SK-N-SH (cell line): ENCODE results near the gene SMPDL3A.

ENCODE experiments used
- CHD2 ChIP-seq: fragments of 150-350 bp; IDR thresholded peaks from 2 replicates; pipeline ENCODE4 v1.6.1; 2018; ENCODE audit warnings: low read length; ENCODE audit not compliant: partially characterized antibody
- EP300 ChIP-seq, 2 experiments: IDR thresholded peaks; 2 replicates each; pipeline versions ENCODE4 v1.4.0 to v1.6.1; 2012; ENCODE audit warnings: borderline replicate concordance in 1 of 2, low read depth in 1 of 2, low read length in 1 of 2
- POLR2AphosphoS5 ChIP-seq: IDR thresholded peaks from 2 replicates; pipeline ENCODE4 v1.6.1; 2012; ENCODE audit warnings: low read depth, low read length
- RAD21 ChIP-seq: IDR thresholded peaks from 2 replicates; pipeline ENCODE4 v1.6.1; 2012; ENCODE audit warnings: mild to moderate bottlenecking, low read length
- SIN3A ChIP-seq: IDR thresholded peaks from 2 replicates; pipeline ENCODE4 v1.6.1; 2012; ENCODE audit warnings: low read depth, mild to moderate bottlenecking, low read length, moderate library complexity, borderline replicate concordance
- SMC3 ChIP-seq: IDR thresholded peaks from 2 replicates; pipeline ENCODE4 v1.6.1; 2012; ENCODE audit warnings: low read depth, low read length, improper control_type of control experiment
- TAF1 ChIP-seq: IDR thresholded peaks from 2 replicates; pipeline ENCODE4 v1.6.1; 2012; ENCODE audit warnings: low read depth, mild to moderate bottlenecking, low read length, moderate library complexity, borderline replicate concordance
- YY1 ChIP-seq: IDR thresholded peaks from 2 replicates; pipeline ENCODE4 v1.4.0; 2012; ENCODE audit warnings: low read depth, mild to moderate bottlenecking
- TF ChIP-seq, protein P1 (sequence below): fragments of 200-600 bp; sonication (generic); IDR thresholded peaks from 2 replicates; pipeline ENCODE4 v1.6.1; 2017; ENCODE audit warnings: antibody characterized with exemption, mild to moderate bottlenecking, moderate library complexity
- TF ChIP-seq, protein P2 (sequence below): IDR thresholded peaks from 2 replicates; pipeline ENCODE4; 2012
- TF ChIP-seq, protein P3 (sequence below): IDR thresholded peaks from 2 replicates; pipeline ENCODE4 v1.4.0; 2012; ENCODE audit warnings: low read depth, borderline replicate concordance
- TF ChIP-seq, protein P4 (sequence below): IDR thresholded peaks from 2 replicates; pipeline ENCODE4 v1.6.1; 2012; ENCODE audit warnings: mild to moderate bottlenecking, low read depth, low read length, moderate library complexity
- TF ChIP-seq, protein P5 (sequence below): IDR thresholded peaks from 2 replicates; pipeline ENCODE4 v1.4.0; 2012; ENCODE audit warnings: low read depth
- TF ChIP-seq, protein P6 (sequence below): IDR thresholded peaks from 2 replicates; pipeline ENCODE4 v1.4.0; 2012; ENCODE audit warnings: low read depth, borderline replicate concordance

DNA sequence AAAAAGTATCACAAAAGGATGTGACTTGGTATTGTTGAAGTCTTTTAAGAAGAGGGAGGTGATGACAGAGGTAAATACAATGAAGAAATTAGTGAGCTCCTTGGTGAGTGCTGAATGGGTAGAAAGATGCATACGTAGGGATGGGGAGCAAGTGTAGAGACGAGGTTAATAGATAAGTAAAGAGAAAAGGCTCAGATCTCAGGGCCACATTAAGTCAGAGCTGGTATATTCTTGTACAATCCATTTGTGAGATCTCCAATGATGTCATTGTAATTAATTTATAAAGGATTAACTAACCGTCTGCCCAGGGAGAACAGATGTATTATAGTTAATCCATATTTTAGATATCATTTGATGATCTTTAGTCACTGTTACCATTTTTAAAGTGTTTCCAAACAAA is 43.4 kb downstream of the SMPDL3A start:
- TF ChIP-seq, protein P1, sequence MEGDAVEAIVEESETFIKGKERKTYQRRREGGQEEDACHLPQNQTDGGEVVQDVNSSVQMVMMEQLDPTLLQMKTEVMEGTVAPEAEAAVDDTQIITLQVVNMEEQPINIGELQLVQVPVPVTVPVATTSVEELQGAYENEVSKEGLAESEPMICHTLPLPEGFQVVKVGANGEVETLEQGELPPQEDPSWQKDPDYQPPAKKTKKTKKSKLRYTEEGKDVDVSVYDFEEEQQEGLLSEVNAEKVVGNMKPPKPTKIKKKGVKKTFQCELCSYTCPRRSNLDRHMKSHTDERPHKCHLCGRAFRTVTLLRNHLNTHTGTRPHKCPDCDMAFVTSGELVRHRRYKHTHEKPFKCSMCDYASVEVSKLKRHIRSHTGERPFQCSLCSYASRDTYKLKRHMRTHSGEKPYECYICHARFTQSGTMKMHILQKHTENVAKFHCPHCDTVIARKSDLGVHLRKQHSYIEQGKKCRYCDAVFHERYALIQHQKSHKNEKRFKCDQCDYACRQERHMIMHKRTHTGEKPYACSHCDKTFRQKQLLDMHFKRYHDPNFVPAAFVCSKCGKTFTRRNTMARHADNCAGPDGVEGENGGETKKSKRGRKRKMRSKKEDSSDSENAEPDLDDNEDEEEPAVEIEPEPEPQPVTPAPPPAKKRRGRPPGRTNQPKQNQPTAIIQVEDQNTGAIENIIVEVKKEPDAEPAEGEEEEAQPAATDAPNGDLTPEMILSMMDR = no peak
- no peak for TF ChIP-seq SMC3
- TF ChIP-seq, protein P2, sequence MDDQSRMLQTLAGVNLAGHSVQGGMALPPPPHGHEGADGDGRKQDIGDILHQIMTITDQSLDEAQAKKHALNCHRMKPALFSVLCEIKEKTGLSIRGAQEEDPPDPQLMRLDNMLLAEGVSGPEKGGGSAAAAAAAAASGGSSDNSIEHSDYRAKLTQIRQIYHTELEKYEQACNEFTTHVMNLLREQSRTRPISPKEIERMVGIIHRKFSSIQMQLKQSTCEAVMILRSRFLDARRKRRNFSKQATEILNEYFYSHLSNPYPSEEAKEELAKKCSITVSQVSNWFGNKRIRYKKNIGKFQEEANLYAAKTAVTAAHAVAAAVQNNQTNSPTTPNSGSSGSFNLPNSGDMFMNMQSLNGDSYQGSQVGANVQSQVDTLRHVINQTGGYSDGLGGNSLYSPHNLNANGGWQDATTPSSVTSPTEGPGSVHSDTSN = no peak
- TF ChIP-seq, protein P3, sequence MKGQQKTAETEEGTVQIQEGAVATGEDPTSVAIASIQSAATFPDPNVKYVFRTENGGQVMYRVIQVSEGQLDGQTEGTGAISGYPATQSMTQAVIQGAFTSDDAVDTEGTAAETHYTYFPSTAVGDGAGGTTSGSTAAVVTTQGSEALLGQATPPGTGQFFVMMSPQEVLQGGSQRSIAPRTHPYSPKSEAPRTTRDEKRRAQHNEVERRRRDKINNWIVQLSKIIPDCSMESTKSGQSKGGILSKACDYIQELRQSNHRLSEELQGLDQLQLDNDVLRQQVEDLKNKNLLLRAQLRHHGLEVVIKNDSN = no peak
- TF ChIP-seq POLR2AphosphoS5 = no peak
- TF ChIP-seq, protein P4, sequence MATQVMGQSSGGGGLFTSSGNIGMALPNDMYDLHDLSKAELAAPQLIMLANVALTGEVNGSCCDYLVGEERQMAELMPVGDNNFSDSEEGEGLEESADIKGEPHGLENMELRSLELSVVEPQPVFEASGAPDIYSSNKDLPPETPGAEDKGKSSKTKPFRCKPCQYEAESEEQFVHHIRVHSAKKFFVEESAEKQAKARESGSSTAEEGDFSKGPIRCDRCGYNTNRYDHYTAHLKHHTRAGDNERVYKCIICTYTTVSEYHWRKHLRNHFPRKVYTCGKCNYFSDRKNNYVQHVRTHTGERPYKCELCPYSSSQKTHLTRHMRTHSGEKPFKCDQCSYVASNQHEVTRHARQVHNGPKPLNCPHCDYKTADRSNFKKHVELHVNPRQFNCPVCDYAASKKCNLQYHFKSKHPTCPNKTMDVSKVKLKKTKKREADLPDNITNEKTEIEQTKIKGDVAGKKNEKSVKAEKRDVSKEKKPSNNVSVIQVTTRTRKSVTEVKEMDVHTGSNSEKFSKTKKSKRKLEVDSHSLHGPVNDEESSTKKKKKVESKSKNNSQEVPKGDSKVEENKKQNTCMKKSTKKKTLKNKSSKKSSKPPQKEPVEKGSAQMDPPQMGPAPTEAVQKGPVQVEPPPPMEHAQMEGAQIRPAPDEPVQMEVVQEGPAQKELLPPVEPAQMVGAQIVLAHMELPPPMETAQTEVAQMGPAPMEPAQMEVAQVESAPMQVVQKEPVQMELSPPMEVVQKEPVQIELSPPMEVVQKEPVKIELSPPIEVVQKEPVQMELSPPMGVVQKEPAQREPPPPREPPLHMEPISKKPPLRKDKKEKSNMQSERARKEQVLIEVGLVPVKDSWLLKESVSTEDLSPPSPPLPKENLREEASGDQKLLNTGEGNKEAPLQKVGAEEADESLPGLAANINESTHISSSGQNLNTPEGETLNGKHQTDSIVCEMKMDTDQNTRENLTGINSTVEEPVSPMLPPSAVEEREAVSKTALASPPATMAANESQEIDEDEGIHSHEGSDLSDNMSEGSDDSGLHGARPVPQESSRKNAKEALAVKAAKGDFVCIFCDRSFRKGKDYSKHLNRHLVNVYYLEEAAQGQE = no peak
- no peak for TF ChIP-seq SIN3A
- TF ChIP-seq YY1 = no peak
- no peak for TF ChIP-seq RAD21
- TF ChIP-seq, protein P5, sequence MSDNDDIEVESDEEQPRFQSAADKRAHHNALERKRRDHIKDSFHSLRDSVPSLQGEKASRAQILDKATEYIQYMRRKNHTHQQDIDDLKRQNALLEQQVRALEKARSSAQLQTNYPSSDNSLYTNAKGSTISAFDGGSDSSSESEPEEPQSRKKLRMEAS = no peak
- TF ChIP-seq TAF1 = no peak
- TF ChIP-seq EP300 (IDR thresholded peaks at IDR 0.05; ENCODE audit: borderline replicate concordance in 1 of 2, low read depth in 1 of 2, low read length in 1 of 2) = no peak
- TF ChIP-seq, protein P6, sequence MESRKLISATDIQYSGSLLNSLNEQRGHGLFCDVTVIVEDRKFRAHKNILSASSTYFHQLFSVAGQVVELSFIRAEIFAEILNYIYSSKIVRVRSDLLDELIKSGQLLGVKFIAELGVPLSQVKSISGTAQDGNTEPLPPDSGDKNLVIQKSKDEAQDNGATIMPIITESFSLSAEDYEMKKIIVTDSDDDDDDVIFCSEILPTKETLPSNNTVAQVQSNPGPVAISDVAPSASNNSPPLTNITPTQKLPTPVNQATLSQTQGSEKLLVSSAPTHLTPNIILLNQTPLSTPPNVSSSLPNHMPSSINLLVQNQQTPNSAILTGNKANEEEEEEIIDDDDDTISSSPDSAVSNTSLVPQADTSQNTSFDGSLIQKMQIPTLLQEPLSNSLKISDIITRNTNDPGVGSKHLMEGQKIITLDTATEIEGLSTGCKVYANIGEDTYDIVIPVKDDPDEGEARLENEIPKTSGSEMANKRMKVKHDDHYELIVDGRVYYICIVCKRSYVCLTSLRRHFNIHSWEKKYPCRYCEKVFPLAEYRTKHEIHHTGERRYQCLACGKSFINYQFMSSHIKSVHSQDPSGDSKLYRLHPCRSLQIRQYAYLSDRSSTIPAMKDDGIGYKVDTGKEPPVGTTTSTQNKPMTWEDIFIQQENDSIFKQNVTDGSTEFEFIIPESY = no peak
- TF ChIP-seq CHD2 = no peak
